Activated effector memory CD4-positive, alpha-beta T cell treated with anti-CD3 and anti-CD28 coated beads, Interleukin-2, amount 50 U/mL, for 16 hours (primary cell): Measurements from ENCODE around the gene EFCAB13.
"Not testable (repeated sequence)": the region's sequence is repeated elsewhere in the genome, so short reads cannot be mapped to it uniquely, and the experiment has no call there.

Source experiments
- DNase-seq: peaks from one replicate; pipeline ENCODE4 v3.0.0-alpha.2; 2020

The EFCAB13 gene

DNA sequence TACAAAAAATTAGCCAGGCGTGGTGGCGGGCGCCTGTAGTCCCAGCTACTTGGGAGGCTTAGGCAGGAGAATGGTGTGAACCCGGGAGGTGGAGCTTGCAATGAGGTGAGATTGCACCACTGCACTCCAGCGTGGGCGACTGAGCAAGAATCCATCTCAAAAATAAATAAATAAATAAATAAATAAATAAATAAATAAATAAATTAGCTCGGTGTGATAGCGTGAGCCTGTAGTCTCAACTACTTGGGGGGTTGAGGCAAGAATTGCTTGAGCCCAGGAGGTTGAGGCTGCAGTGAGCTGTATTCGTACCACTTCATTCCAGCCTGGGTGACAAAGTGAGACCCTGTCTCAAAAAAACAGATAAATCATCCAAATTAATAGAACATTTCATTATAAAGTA, 108.5 kb downstream of the EFCAB13 start:
- not testable (repeated sequence) for DNase-seq

DNA sequence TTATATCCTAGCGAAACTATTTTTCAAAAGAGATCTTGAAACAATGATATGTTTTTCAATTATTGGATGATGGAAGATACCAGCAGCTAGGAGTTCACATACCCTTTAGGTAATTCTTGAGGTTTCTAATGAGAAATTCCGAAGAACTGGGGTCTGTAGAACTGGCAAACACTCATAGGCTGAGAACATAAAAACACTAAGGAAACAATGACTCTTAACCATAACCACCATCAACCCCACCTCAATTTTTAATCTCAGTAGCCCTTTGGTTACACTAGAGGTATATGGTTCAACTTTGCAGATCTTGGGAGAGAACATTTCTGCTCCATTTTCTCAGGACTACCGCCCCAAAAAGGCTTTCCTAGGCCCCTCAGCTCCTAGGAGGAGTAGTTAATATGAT, 141.4 kb downstream of the EFCAB13 start:
- DNase-seq: no peak

DNA sequence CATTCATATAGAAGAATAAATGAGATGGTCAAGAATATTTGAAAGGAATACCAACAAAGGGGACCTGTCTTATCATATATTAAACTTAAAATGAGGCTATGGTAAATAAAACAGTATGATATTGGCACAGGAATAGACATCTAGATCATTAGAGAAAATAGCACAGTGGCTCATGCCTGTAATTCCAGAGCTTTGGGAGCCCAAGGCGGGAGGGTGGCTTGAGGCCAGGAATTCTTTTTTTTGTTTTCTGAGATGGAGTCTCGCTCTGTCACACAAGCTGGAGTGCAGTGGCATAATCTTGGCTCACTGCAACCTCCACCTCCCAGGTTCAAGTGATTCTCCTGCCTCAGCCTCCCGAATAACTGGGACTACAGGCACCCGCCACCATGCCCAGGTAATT, 143.2 kb downstream of the EFCAB13 start:
- not testable (repeated sequence) for DNase-seq

DNA sequence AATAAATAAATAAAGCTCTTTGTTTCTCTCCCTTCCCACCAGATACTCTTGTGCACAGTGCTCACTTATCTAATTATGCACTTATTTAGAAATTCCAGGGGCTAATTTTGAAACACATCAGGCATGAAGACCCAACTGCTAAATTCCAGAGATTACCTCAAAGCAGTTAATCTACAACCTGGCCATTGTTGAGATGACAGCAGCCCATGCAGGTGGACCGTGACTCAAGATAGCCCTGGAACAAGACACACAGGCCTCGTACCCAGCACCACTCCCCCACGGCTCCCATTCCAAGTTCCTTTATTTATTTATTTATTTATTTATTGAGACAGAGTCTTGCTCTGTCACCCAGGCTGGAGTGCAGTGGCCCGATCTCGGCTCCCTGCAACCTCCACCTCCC, 147.1 kb downstream of the EFCAB13 start:
- DNase-seq: no peak

DNA sequence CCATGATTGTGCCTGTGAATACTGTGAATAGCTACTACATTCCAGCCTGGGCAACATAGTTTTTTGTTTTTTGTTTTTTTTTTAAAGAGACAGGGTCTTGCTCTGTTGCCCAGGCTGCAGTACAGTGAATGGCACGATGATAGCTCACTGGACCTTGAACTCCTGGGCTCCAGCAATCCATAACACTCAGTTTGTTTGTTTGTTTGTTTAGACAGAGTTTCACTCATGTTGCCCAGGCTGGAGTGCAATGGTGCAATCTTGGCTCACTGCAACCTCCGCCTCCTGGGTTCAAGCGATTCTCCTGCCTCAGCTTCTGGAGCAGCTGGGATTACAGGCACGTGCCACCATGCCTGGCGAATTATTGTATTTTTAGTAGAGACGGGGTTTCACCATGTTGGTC, 148.3 kb downstream of the EFCAB13 start:
- DNase-seq: not testable (repeated sequence)
